Heart left ventricle (tissue), 16 donors: ENCODE results near the gene C17orf100. TPM values are rescaled to one million over a fixed set of nuclear protein-coding genes. Genes with fewer than 3 reads are reported as not detected.

Experiments used
- ATAC-seq, 4 donors: fragments of 200-7000 bp; cut with Tn5 transposase; one replicate each; pipeline ENCODE4 v1.9.1; 2020 to 2022; ENCODE audit warnings: moderate library complexity in 4 of 4, mild to moderate bottlenecking in 3 of 4, moderate number of reproducible peaks in 1 of 4
- DNase-seq, 5 donors: peaks; one replicate each; pipeline ENCODE4 v3.0.0-alpha.2; 2020
- H3K27ac ChIP-seq, 12 donors: fragments of 200-600 bp; sonication (generic) in 4 of 12; one replicate each; pipeline versions ENCODE4 v1.5.0 to v1.8.0; 2016 to 2022; ENCODE audit warnings: mild to moderate bottlenecking in 2 of 12
- H3K27me3 ChIP-seq, 9 donors: fragments of 200-600 bp; sonication (generic) in 2 of 9; one replicate each; pipeline versions ENCODE4 v1.5.1 to v1.8.0; 2016 to 2022; ENCODE audit warnings: mild to moderate bottlenecking in 3 of 9
- H3K36me3 ChIP-seq, 9 donors: fragments of 200-600 bp; sonication (generic) in 2 of 9; one replicate each; pipeline versions ENCODE4 v1.5.0 to v1.8.0; 2018 to 2022; ENCODE audit warnings: mild to moderate bottlenecking in 2 of 9
- H3K4me1 ChIP-seq, 12 donors: fragments of 200-600 bp; sonication (generic) in 4 of 12; one replicate each; pipeline versions ENCODE4 v1.5.0 to v1.8.0; 2016 to 2022; ENCODE audit warnings: mild to moderate bottlenecking in 3 of 12
- H3K4me3 ChIP-seq, 12 donors: fragments of 200-600 bp; sonication (generic) in 4 of 12; one replicate each; pipeline versions ENCODE4 v1.5.0 to v1.8.0; 2017 to 2022; ENCODE audit warnings: mild to moderate bottlenecking in 9 of 12, moderate library complexity in 4 of 12
- H3K9me3 ChIP-seq, 12 donors: fragments of 200-600 bp; sonication (generic) in 4 of 12; one replicate each; pipeline versions ENCODE4 v1.5.0 to v1.8.0; 2016 to 2022; ENCODE audit warnings: mild to moderate bottlenecking in 1 of 12
- POLR2A ChIP-seq, 2 donors: fragments of 450-650 bp; IDR thresholded peaks; one replicate each; pipeline ENCODE4 v1.6.1; 2017; ENCODE audit warnings: antibody characterized with exemption in 2 of 2, mild to moderate bottlenecking in 2 of 2, moderate library complexity in 2 of 2
- WGBS, 4 donors: extraction: QIAGEN DNeasy Blood & Tissue Kit in 2 of 4; methylation state at CpG; one replicate each; pipeline versions ENCODE4 v1.1.5 to v1.1.7; 2013 to 2018; 5-methylcytosine and 5-hydroxymethylcytosine counted together
- intact Hi-C, 10 donors: fragments of 100-400 bp; cut with DNase I; formaldehyde crosslinking; loops; one replicate each; pipeline versions ENCODE4 v1.11.1 to v1.14.2; 2022
- polyA plus RNA-seq, 2 donors: library from polyadenylated mRNA; stranded (reverse); fragments of 200-250 nt; gene quantifications; one replicate each; pipeline ENCODE4 v1.2.3, GENCODE V29; 2013
- total RNA-seq, 9 donors: library from RNA; depleted of rRNA in 2 of 9; stranded (reverse); fragments of >200 nt in 2 of 9; fragmentation: NEBNext Ultra II Directional in 3 of 9; extraction: Animal tissue kit (Norgen Biotek cat#: 25700) in 3 of 9; gene quantifications; one replicate each; pipeline versions ENCODE4 v1.1.0 to v1.2.4, GENCODE V29; 2016 to 2023
- TF ChIP-seq, protein P1 (sequence below), 12 donors: fragments of 200-600 bp; sonication (generic) in 4 of 12; IDR thresholded peaks; one replicate each; pipeline versions ENCODE4 v1.5.0 to v1.8.0; 2018 to 2022; ENCODE audit warnings: antibody characterized with exemption in 12 of 12, mild to moderate bottlenecking in 5 of 12
- donor health status: ischemic (EF 13 %, LVEDD 7.1; RV severe dilation, severe dysfunction).
- donor health status: healthy with polysubstance abuse.
- donor health status: DM: no; HTN: yes; CAD: no.
- donor health status: DM: no; HTN: no; CAD: no.
- donor health status: ischemic (EF 25% LVEDD 6.9; RV normal size, moderate dysfunction).
- donor health status: ischemic (EF 25% LVEDD 5.7; RV mildly dilated, moderate dysfunction).
- donor health status: healthy.
- donor health status: DM: yes; HTN: yes; CAD: no.
- donor health status: ischemic (EF 35%, LVEDD 5.7; RV mildly dilated, moderate dysfunction).
- donor health status: nonischemic (EF 11% LVEDD 7.7; RV severe dilation, severe dysfunction).
- donor health status: DM: yes; HTN: yes; CAD: no.
- donor health status: PGD.
- donor health status: ischemic (EF 29% LVEDD 5.4; RV normal size, mild dysfunction).
- donor health status: nonischemic (EF 23%, LVEDD 6.1; RV moderate dilation, normal function).

C17orf100 gene
- total and polyA plus RNA-seq, 11 donors: 0.30 to 0.86 (median 0.59) TPM

DNA sequence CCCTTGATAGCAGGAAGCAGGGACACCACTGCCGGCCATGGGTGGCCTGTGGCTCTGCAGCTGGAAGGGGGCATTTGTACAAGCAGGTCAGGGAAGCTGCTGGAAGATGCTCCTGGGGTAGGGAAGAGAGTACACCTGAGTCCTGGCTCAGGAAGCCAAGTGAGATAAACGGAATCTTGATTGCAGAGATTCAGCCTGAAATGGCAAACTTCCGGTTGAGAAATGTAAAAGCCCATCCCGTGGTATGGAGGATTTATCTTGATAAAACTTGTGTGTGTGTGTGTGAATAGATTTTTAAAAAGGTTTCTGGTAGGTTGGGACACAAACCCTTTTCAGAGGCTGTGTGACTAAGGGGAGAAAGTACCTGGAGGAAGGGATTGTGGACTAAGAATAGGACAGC, 29.6 kb downstream of the C17orf100 start:
- H3K4me1 ChIP-seq: no peaks in the 10 kb centered on the region
- WGBS, 4 donors: 58 to 70% (median 61%) methylated on average over 4 of the region's 4 CpGs
- H3K27ac ChIP-seq: no peak overlapping the region
- TF ChIP-seq POLR2A (IDR thresholded peaks at IDR 0.05): no peak
- TF ChIP-seq, protein P1, sequence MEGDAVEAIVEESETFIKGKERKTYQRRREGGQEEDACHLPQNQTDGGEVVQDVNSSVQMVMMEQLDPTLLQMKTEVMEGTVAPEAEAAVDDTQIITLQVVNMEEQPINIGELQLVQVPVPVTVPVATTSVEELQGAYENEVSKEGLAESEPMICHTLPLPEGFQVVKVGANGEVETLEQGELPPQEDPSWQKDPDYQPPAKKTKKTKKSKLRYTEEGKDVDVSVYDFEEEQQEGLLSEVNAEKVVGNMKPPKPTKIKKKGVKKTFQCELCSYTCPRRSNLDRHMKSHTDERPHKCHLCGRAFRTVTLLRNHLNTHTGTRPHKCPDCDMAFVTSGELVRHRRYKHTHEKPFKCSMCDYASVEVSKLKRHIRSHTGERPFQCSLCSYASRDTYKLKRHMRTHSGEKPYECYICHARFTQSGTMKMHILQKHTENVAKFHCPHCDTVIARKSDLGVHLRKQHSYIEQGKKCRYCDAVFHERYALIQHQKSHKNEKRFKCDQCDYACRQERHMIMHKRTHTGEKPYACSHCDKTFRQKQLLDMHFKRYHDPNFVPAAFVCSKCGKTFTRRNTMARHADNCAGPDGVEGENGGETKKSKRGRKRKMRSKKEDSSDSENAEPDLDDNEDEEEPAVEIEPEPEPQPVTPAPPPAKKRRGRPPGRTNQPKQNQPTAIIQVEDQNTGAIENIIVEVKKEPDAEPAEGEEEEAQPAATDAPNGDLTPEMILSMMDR (IDR thresholded peaks at IDR 0.05): no peak
- no peak overlapping the region for H3K4me3 ChIP-seq
- intact Hi-C loops: no loop called here
- H3K36me3 ChIP-seq: no peaks in the 10 kb centered on the region
- peaks cover 0 to 41% (median 5%) of the 10 kb centered on the region in 9 donors for H3K27me3 ChIP-seq
- DNase-seq (no peak), ATAC-seq (no peak)
- no peaks in the 10 kb centered on the region for H3K9me3 ChIP-seq

DNA sequence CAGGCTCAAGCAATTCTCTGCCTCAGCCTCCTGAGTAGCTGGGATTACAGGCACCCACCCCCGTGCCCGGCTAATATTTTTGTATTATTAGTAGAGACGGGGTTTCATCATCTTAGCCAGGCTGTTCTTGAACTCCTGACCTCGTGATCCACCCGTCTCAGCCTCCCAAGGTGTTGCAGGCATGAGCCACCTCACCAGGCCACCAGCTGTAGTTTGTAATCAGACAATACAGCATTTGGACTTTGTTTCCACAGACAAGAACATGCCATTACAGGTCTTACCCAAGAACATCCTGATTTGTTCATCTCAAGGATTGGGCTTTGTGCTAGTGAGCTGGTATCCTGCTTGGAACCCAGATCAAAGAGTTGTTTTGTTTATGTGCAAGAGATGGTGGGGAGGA, 30.1 kb downstream of the C17orf100 start:
- Histone ChIP-seq H3K27ac (no peak overlapping the region), H3K36me3 (no peaks in the 10 kb centered on the region), H3K9me3 (no peaks in the 10 kb centered on the region), H3K4me1 (no peaks in the 10 kb centered on the region), H3K4me3 (no peak overlapping the region), H3K27me3 (peaks cover 0 to 37% (median 5%) of the 10 kb centered on the region in 9 donors)
- 69 to 86% (median 83%) methylated on average over 5 of the region's 5 CpGs for WGBS, 4 donors
- DNase-seq (no peak), ATAC-seq (no peak)
- intact Hi-C loops: no loop called here
- TF ChIP-seq, protein P1 (IDR thresholded peaks at IDR 0.05): no peak
- no peak for TF ChIP-seq POLR2A (IDR thresholded peaks at IDR 0.05)

DNA sequence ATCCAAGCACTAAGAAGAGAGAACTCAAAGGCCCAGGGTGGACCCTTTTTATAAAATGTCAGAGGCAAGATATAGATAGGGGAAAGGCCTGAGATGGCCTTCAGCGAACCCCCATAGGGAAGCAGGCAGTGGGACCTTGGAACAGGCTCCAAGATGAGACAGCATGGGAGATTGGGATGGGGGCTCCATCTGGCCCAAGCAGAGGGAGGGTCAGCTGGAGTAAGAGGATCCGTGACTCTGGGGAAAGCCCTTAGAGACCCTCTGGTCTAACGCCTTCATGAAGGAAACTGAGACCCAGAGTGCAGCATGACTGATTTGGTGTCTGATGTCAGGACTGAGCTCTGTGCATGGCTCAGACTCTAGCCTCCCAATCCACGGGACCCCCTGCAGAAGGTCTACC, 30.8 kb downstream of the C17orf100 start:
- Histone ChIP-seq H3K9me3 (no peaks in the 10 kb centered on the region), H3K4me1 (no peaks in the 10 kb centered on the region), H3K4me3 (no peak overlapping the region), H3K27ac (no peak overlapping the region), H3K36me3 (no peaks in the 10 kb centered on the region), H3K27me3 (peaks cover 0 to 30% (median 5%) of the 10 kb centered on the region in 9 donors)
- no peak for ATAC-seq
- WGBS, 4 donors: 87 to 91% (median 87%) methylated on average over 4 of the region's 4 CpGs
- TF ChIP-seq POLR2A (IDR thresholded peaks at IDR 0.05): no peak
- TF ChIP-seq, protein P1 (IDR thresholded peaks at IDR 0.05): no peak
- DNase-seq: no peak
- intact Hi-C loops: no loop called here

DNA sequence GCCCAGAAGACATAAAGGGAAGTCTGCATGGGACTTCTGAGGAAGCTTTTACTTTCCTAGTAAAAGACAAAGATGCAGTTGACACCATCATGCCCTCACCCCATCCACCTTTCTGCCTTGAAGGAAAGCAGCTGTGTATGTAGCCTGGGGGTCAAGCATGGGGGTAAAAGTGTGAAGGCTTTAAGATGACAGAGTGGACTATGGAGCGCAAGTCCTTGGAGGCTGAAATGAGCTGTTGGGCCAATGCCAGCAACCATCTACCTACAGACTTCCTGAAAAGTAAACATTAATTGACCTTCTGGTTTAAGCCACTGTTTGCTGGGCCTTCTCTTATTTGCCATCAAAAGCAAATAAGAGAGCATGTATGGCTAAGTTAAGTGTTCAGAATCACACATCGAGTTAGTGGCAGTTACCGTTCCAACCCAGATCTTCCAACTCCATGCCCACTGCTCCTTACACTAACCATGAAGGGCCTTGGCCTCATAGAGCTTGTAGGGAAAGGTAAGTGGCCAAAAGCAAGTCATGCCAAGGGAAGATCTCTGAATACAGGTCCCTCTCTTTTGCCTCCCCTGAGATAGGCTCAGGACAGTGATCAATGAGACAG, 31.6 kb downstream of the C17orf100 start:
- DNase-seq (no peak), ATAC-seq (no peak)
- Histone ChIP-seq H3K4me3 (no peak overlapping the region), H3K36me3 (no peaks in the 10 kb centered on the region), H3K27ac (no peak overlapping the region), H3K9me3 (no peaks in the 10 kb centered on the region), H3K27me3 (peaks cover 0 to 22% (median 5%) of the 10 kb centered on the region in 9 donors), H3K4me1 (no peaks in the 10 kb centered on the region)
- TF ChIP-seq, protein P1 (IDR thresholded peaks at IDR 0.05): no peak
- TF ChIP-seq POLR2A (IDR thresholded peaks at IDR 0.05): no peak
- 91 to 94% (median 92%) methylated on average over 3 of the region's 3 CpGs for WGBS, 4 donors
- intact Hi-C loops: no loop called here
